ENCODE measurements around the gene WNT7B.

GRCh38 chr22:45966320-45966894, 10.6 kb downstream of the WNT7B start:
- no peak for TF ChIP-seq POLR2A (IDR thresholded peaks at IDR 0.05)
- no peak for TF ChIP-seq CTCF (IDR thresholded peaks at IDR 0.05)
- TF ChIP-seq POLR2AphosphoS5 (IDR thresholded peaks at IDR 0.05) = no peak

All from suprapubic skin (tissue), 4 donors.